Sigmoid colon (tissue), 7 donors: ENCODE data around the gene TBC1D22A. TPM values are rescaled to one million over a fixed set of nuclear protein-coding genes. Genes with fewer than 3 reads are reported as not detected.
A peak's percentile ranks its signal among the peaks of the same experiment; 100 is the strongest.

ENCODE experiments used
- DNase-seq: peaks from one replicate; pipeline ENCODE4 v3.0.0-alpha.2; 2019
- H3K27ac ChIP-seq, 4 donors: fragments of 200-600 bp; sonication (generic); one replicate each; pipeline ENCODE4 v1.5.1; 2016 to 2019; ENCODE audit warnings: mild to moderate bottlenecking in 1 of 4
- H3K27me3 ChIP-seq, 3 donors: fragments of 200-600 bp; sonication (generic); one replicate each; pipeline ENCODE4 v1.5.1; 2019; ENCODE audit warnings: mild to moderate bottlenecking in 1 of 3
- H3K36me3 ChIP-seq, 4 donors: fragments of 200-600 bp; sonication (generic); one replicate each; pipeline ENCODE4 v1.5.1; 2016 to 2019
- H3K4me1 ChIP-seq, 4 donors: fragments of 200-600 bp; sonication (generic); one replicate each; pipeline ENCODE4 v1.5.1; 2017 to 2019
- H3K4me3 ChIP-seq, 4 donors: fragments of 200-600 bp; sonication (generic); one replicate each; pipeline ENCODE4 v1.5.1; 2017 to 2019; ENCODE audit warnings: mild to moderate bottlenecking in 2 of 4, moderate library complexity in 1 of 4
- H3K9me3 ChIP-seq, 4 donors: fragments of 200-600 bp in 3 of 4; sonication (generic) in 3 of 4; one replicate each; pipeline versions ENCODE4 v1.5.1 to v1.6.1; 2013 to 2019
- EP300 ChIP-seq, 4 donors: sonication (generic); formaldehyde crosslinking; IDR thresholded peaks; one replicate each; pipeline ENCODE4 v1.6.1; 2017; ENCODE audit warnings: antibody characterized with exemption in 4 of 4
- POLR2A ChIP-seq, 2 donors: fragments of 450-650 bp; IDR thresholded peaks; one replicate each; pipeline ENCODE4 v1.6.1; 2016; ENCODE audit warnings: antibody characterized with exemption in 2 of 2, mild to moderate bottlenecking in 2 of 2, moderate library complexity in 2 of 2
- POLR2AphosphoS5 ChIP-seq, 4 donors: sonication (generic); formaldehyde crosslinking; IDR thresholded peaks; one replicate each; pipeline ENCODE4 v1.6.1; 2017; ENCODE audit warnings: antibody characterized with exemption in 4 of 4
- WGBS, 2 donors: extraction: QIAGEN DNeasy Blood & Tissue Kit; methylation state at CpG; one replicate each; pipeline ENCODE4 v1.1.7; 2013; 5-methylcytosine and 5-hydroxymethylcytosine counted together
- intact Hi-C: fragments of 100-400 bp; cut with DNase I; formaldehyde crosslinking; loops from one replicate; pipeline ENCODE4 v1.15.1; 2023
- polyA plus RNA-seq, 3 donors: library from polyadenylated mRNA; stranded (reverse); fragments of 200-250 nt; gene quantifications; one replicate each; pipeline ENCODE4 v1.2.3, GENCODE V29; 2013
- total RNA-seq, 4 donors: library from RNA; depleted of rRNA; stranded (reverse); fragments of >200 nt; gene quantifications; one replicate each; pipeline ENCODE4 v1.1.0, GENCODE V29; 2016
- TF ChIP-seq, protein P1 (sequence below), 4 experiments: fragments of 450-650 bp in 3 of 4; fragments of 200-600 bp in 1 of 4; IDR thresholded peaks; one replicate each; pipeline ENCODE4 v1.5.1; 2016 to 2019; ENCODE audit warnings: antibody characterized with exemption in 4 of 4, mild to moderate bottlenecking in 3 of 4, moderate library complexity in 2 of 4
- donor health status: healthy with polysubstance abuse.
- donor health status: Bipolar disorder and iron deficiency.
- donor health status: healthy.

Gene TBC1D22A
- total and polyA plus RNA-seq, 7 donors, result 13.6 to 34.6 (median 14.3) TPM

DNA sequence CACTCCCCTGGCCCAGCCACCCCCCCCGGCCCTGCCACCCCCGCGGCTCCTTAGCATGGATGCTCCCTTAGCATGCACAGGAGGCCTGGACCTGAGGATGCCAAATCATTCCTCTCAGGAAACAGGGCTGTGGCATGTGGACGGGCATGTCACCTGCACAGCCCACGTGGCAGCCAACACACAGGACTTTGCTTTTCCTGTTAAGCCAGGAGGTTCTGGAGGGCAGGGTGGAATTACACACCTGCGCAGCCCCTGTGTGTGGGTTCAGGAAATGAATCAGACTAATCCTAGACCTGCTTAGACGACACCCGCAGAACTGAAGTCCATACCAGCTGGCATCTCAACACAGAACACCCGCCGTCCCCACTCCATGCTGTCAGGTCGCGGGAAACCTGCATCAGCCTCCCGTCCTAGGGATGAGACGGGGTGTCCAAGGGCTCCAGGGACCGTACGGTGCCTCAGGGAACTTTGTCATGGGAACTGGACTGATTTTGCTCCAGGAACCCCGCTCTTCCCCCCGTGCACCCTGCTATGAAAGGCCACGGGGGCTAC lies 34.6 kb upstream of the TBC1D22A start:
- 87 to 88% methylated on average over 19 of the region's 19 CpGs for WGBS, 2 donors
- peaks cover 0 to 5% (median 0%) of the 10 kb centered on the region in 4 donors for H3K36me3 ChIP-seq
- TF ChIP-seq, protein P1, sequence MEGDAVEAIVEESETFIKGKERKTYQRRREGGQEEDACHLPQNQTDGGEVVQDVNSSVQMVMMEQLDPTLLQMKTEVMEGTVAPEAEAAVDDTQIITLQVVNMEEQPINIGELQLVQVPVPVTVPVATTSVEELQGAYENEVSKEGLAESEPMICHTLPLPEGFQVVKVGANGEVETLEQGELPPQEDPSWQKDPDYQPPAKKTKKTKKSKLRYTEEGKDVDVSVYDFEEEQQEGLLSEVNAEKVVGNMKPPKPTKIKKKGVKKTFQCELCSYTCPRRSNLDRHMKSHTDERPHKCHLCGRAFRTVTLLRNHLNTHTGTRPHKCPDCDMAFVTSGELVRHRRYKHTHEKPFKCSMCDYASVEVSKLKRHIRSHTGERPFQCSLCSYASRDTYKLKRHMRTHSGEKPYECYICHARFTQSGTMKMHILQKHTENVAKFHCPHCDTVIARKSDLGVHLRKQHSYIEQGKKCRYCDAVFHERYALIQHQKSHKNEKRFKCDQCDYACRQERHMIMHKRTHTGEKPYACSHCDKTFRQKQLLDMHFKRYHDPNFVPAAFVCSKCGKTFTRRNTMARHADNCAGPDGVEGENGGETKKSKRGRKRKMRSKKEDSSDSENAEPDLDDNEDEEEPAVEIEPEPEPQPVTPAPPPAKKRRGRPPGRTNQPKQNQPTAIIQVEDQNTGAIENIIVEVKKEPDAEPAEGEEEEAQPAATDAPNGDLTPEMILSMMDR (IDR thresholded peaks at IDR 0.05), result no peak
- TF ChIP-seq POLR2AphosphoS5 (IDR thresholded peaks at IDR 0.05) (no peak), EP300 (IDR thresholded peaks at IDR 0.05) (no peak), POLR2A (IDR thresholded peaks at IDR 0.05) (no peak)
- no peaks in the 10 kb centered on the region for H3K9me3 ChIP-seq
- intact Hi-C loops, result no loop called here
- peaks cover 0 to 57% (median 16%) of the 10 kb centered on the region in 4 donors for H3K4me1 ChIP-seq
- DNase-seq, result no peak
- no peaks in the 10 kb centered on the region for H3K27me3 ChIP-seq
- no peak overlapping the region for H3K27ac ChIP-seq
- no peak overlapping the region for H3K4me3 ChIP-seq

DNA sequence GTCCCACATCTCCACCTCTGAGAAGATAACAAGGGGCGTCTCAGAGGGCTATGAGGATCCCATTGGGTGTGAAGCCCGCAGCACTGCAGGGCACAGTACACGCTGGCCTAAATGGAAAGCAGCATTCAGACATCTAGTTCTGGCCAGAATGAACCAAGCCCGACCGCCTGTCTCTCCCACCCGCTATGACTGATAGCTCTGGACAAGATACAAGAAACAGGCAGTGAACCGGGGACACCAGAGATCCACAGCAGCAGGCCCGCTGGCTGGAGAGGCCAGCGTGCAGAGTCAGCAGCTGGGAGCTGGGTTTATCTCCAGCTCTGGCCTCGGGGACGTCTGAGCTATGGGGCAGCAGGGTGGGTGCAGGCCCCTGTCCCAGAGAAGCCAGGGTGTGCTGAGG lies 34.0 kb upstream of the TBC1D22A start:
- Histone ChIP-seq H3K4me1 (peaks cover 0 to 61% (median 18%) of the 10 kb centered on the region in 4 donors), H3K27me3 (no peaks in the 10 kb centered on the region), H3K27ac (peak overlapping the region in 1 of 4 donors; percentile 11), H3K9me3 (no peaks in the 10 kb centered on the region), H3K36me3 (peaks cover 0 to 5% (median 0%) of the 10 kb centered on the region in 4 donors), H3K4me3 (no peak overlapping the region)
- no peak for TF ChIP-seq EP300 (IDR thresholded peaks at IDR 0.05)
- no peak for TF ChIP-seq POLR2AphosphoS5 (IDR thresholded peaks at IDR 0.05)
- TF ChIP-seq, protein P1 (IDR thresholded peaks at IDR 0.05), result no peak
- TF ChIP-seq POLR2A (IDR thresholded peaks at IDR 0.05), result no peak
- intact Hi-C loops, result no loop called here
- DNase-seq, result no peak
- 89 to 90% methylated on average over 11 of the region's 11 CpGs for WGBS, 2 donors

DNA sequence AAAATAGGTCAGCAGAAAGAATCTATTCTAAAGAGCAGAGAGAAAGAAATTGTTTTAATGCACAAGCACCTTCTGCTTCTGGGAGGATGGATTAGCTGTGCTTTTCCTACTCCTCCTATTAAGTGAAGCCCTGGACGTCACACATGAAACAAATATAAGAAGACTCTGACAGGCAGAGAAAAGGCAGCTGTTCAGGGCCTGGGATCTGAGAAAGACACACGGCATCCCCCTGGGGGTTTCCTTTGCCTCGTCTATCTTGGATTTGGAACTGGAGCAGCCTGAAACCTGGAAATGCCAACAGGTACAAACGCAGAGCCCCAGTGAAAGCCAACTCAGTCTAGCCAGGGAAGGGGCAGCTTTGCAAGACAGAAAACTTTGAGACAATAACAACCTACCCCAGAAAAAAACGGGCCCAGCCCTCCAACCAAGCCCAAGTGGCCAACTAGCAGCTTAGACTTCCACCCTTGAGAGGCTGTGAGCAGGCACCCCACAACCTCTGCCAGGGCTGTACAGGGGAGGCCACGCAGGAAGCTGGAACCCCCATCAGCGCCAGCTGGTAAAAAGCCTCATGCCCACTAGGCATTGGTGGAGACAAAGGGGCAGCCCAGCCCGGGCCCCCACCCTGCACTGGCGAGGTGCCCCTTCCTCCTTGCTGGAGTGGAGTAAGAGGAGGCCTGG lies 31.7 kb upstream of the TBC1D22A start:
- DNase-seq, result no peak
- H3K36me3 ChIP-seq, result no peaks in the 10 kb centered on the region
- intact Hi-C loops, result no loop called here
- 57 to 73% methylated on average over 9 of the region's 9 CpGs for WGBS, 2 donors
- peaks cover 0 to 84% (median 40%) of the 10 kb centered on the region in 4 donors for H3K4me1 ChIP-seq
- no peaks in the 10 kb centered on the region for H3K9me3 ChIP-seq
- H3K27me3 ChIP-seq, result no peaks in the 10 kb centered on the region
- H3K27ac ChIP-seq, result peak overlapping the region in 3 of 4 donors; percentile 28 to 55 (median 44)
- H3K4me3 ChIP-seq, result no peak overlapping the region
- TF ChIP-seq EP300 (IDR thresholded peaks at IDR 0.05), result no peak
- TF ChIP-seq, protein P1 (IDR thresholded peaks at IDR 0.05), result no peak
- TF ChIP-seq POLR2AphosphoS5 (IDR thresholded peaks at IDR 0.05), result peak in 2 of 4 donors; percentile 22 to 48
- no peak for TF ChIP-seq POLR2A (IDR thresholded peaks at IDR 0.05)

DNA sequence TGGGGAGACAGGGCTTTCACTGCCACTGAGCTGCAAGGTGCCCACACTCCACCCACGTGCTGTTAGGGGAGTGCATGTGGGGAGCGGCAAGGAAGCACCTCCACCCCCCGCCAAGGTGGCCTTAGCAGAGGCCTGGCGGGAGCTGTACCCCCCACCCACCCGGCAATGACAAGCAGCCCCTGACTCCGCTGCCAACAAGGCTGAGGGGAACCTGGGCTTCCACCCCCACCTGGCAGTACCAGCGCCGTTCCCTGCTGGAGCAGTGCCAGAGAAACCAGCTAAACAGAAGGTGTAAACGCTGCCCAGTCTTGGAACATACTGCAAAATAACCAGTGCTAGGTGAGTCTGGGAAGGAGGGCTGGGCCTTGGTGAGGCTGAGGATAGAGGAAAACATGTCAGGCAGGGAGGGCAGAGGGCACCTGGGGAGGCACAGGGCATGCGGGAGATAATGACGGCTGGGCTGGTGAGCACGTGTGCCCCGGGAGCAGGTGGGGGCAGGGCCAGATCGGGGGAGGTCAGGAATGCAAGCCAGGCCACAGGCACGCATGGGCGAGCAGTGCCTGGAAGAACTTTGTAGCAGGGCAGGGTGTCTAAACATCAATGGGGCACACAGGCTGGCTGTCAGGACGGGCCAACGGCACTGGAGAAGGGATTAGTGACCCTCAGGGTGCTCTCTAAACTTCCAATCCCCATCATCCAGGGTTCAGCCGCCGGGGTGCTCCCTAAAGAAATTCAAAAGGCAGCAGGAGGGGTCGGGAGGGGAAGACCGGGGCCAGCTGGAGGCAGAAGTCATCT lies 31.0 kb upstream of the TBC1D22A start:
- Histone ChIP-seq H3K4me3 (no peak overlapping the region), H3K4me1 (peaks cover 0 to 85% (median 48%) of the 10 kb centered on the region in 4 donors), H3K27ac (peak overlapping the region; percentile 2 to 55 (median 36)), H3K36me3 (no peaks in the 10 kb centered on the region), H3K9me3 (no peaks in the 10 kb centered on the region), H3K27me3 (no peaks in the 10 kb centered on the region)
- intact Hi-C loops, result no loop called here
- TF ChIP-seq POLR2A (IDR thresholded peaks at IDR 0.05), result no peak
- no peak for TF ChIP-seq EP300 (IDR thresholded peaks at IDR 0.05)
- TF ChIP-seq POLR2AphosphoS5 (IDR thresholded peaks at IDR 0.05), result no peak
- TF ChIP-seq, protein P1 (IDR thresholded peaks at IDR 0.05), result no peak
- no peak for DNase-seq
- 27 to 67% methylated on average over 22 of the region's 22 CpGs for WGBS, 2 donors
